Femur (tissue), 1 donor: Measurements from ENCODE around the gene UNC119B.
A peak's percentile ranks its signal among the peaks of the same experiment; 100 is the strongest.
"Not testable (repeated sequence)": the region's sequence is repeated elsewhere in the genome, so short reads cannot be mapped to it uniquely, and the experiment has no call there.

Experiments used
- DNase-seq: peaks from one replicate; pipeline ENCODE4 v3.0.0-alpha.2; 2017

The UNC119B gene

DNA sequence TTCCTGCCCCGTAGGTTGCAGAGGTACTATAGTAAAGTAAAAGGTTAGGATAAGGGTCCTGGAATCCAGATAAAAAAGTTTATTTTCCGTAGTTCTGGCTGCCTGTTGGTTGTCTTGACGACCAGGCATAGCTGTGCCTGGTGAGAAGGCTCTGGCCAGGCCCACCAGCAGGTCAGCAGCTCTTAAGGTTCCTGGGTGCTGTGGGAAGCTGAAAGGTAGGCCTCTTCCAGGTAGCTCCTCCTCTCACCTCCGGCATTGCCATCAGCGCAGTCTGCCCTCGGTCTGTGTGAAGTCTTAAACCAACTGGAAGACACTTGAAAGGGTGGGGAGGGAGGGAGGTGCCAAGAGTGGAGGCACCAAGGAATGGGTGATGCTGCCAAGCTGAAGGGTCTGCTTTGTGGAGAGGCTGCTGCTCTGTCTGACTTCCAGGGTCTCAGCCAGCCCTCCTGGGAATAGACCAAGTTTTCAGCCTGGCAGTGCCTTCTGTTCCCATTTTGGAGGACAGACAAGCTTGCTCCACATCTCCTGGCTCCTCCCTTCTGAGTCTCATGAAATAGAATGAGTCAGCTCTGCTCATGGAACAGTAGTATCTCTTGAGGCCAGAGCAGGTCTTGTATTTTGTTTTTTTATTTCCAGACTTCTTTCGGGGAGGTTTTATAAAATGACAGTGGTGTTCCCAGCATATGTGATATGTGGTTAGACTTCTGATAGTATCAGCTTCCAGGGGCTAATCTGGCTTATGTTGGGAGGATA, 10.2 kb downstream of the UNC119B start:
- no peak for DNase-seq

DNA sequence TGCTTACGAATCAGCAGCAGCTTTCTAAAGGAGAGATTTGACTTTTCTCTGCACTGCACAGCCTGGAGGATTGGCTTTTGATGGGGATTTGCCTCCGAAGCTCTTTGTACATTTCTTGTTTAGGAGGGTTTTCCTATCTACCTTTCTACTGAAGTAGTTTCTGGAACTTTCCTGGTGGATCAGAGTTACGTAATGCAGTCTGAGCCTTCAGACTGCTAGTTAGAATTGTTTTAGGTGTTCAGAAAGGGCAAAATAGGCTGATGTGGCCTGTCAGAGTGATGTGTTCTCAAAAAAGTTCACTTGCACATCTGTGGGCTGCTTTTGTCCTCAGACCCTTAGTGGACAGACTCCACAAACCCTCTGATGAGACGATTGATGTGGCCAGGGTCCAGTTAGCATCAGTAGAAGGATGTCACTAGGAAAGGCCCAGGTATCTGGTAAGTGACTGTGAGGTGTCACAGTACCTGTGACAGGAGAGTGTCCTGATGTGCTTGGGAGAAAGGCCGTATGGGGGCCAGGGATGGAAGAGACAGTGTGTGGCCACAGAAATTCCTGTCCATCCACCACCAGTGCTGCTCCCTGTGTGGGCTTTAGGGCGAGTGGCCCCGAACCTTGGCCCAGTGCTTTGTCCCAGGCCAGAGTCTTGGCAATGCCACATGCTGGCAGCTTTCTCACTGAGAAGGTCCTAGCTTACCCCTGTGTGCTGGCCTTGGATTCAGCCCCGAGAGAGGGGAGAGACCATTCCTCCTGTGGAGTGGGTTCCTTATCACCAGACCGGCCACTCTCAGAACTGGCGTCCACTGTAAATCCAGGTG, 10.9 kb downstream of the UNC119B start:
- no peak for DNase-seq

DNA sequence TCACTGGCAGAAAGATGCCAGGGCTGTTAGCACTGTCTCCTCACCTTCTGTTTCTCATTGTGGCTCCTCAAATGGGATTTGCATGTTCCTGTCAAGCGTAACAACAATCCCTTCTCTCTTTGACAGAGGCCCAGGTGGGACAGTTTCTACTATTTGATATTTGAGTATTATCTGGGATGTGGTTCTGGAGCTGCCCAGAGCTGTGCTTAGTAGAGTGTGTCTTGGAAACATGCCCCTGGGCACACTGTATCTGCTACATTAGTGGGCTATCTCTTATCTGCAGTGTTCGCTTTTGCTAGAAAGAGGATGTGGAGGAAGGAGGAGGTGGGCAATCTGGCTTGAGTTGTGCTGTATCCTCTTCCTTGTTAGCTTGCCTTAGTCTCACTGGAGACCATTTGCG, 11.6 kb downstream of the UNC119B start:
- no peak for DNase-seq

DNA sequence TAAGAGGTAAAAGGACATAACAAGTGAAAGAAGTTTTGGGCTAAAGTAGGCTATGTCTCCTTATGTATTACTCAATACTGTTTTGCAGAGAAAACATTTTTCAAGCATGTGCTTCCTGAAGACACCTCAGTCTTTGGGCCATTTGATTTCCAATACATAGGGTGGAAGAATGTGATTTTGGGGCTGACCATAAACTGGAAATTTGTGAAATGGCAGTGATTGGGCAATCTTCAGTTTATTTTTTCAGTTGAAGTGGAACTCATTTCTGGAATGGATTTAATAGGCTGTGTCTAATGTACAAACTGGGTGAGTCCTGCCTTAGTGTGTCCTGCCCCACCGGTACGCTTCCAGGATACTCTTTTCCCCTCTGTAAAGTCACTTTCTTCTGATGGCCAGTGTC, 12.5 kb downstream of the UNC119B start:
- DNase-seq: no peak

DNA sequence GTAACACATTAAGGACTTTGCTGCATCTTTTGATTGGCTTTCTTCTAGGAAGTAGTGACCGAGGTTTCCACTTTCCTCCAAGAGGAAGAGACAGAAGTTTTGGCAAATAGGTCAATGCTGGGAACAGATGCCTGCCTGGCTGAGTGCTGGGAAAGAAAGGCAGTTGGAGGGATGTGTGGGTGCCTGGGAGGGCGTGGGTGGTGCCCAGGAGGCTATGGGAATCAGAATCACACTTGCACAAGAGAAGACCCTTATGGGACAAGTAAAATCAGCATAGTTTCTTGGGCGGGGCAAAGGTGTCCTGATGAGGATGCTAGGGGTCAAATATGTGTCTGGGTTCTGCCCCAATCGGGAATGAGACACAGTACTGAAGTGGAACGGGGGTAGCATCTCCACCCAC, 14.5 kb downstream of the UNC119B start:
- no peak for DNase-seq

DNA sequence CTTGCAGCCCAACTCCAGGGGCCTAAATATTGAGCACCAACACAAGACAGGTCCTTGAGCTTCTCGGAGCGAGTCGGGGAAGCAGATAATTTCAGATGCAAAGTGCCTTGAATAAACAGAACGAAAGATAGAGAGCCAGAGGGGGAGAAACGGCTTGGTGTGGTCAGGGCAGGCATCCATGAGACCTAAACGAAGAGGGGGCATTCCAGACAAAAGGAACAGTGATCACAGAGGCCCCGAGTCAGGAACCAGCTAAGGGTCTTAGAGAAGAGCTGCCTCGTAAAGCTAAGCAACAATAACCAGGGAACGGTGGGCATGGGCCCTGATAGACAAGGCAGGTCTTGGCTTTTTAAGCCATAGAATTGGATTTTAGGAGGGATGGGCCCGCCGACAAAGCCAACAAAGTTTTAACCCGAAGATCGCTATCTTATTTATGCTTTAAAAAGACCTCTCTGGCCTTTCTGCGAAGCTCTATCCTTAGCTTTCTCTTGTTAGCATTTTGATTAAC, 14.9 kb downstream of the UNC119B start:
- DNase-seq: no peak

DNA sequence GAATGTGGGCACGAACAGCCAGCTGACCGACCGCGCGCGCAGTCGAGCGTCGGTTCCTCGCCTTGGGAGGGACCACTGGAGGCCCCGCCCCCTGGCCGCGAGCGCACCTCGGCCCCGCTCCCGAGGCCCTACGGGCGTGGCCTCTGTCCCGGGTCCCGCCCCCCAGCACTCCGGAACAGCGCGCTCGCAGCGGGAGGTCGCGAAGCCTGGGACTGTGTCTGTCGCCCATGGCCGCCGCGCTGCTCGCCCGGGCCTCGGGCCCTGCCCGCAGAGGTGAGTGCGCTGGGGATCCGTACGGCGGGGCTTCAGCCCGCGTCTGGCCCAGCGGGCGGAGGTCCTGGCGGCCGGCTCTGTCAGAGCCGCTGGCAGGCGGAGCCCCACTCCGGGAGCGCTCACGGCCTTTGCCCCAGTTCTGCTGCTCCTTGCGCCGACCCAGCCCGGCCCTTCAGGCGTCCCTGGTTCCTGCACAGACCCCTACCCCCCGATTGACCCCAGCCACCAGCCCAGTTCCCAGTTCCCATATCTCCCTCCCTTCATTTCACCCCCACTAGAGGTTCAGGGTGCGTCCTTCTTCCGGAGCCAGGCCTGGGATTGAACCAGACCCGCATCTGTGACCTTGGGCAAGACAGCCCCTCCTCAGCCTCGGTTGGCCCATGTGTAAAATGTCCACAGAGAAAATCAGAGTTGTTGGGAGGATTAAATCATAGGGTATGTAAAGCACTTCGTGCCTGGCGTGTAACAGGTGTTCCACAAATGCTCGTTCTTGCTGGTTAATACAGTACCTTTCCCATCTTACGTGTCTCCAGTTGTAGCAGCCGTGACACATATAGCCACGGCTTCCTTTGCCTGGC, 15.6 kb downstream of the UNC119B start, which contains the start of gene ACADS:
ACADS (plus strand) TSS at position 168 of the 851 bp plus-strand sequence; CDS start at position 228, 60 bp downstream.
- peak; percentile 91 for DNase-seq

DNA sequence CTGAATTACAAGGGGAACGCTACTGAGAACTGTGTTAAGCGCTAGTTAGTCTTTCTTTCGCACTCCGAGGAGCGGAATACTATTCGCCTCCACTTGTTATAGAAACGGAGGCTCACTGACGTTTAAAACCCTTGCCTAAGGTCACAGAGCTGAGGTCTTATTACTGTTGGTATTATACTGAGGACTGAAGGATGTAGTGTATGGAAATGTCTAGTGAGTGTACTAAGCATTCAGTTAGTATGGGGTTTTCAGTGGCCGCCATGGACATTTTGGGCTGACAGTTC, 16.2 kb downstream of the UNC119B start:
- DNase-seq: no peak

DNA sequence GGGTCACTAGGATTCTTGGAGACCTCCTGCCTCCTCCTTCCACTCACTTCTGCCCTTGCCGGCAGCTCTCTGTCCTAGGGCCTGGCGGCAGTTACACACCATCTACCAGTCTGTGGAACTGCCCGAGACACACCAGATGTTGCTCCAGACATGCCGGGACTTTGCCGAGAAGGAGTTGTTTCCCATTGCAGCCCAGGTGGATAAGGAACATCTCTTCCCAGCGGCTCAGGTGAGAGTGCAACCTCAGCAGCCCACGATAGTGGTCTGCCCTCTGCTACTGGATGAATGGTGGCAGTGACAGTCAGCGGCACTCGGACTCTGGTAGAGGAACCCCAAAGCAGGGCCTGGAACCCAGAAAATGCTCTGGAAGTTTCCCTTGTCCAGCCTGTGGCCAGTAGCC, 16.7 kb downstream of the UNC119B start:
- DNase-seq: no peak

DNA sequence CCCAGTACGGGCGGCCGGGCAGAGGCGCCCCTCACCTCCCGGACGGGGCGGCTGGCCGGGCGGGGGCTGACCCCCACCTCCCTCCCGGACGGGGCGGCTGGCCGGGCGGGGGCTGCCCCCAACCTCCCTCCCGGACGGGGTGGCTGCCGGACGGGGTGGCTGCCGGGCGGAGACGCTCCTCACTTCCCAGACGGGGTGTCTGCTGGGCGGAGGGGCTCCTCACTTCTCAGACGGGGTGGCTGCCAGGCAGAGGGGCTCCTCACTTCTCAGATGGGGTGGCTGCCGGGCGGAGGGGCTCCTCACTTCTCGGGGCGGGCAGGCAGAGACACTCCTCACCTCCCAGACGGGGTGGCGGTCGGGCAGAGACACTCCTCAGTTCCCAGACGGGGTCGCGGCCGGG, 21.9 kb downstream of the UNC119B start:
- not testable (repeated sequence) for DNase-seq

DNA sequence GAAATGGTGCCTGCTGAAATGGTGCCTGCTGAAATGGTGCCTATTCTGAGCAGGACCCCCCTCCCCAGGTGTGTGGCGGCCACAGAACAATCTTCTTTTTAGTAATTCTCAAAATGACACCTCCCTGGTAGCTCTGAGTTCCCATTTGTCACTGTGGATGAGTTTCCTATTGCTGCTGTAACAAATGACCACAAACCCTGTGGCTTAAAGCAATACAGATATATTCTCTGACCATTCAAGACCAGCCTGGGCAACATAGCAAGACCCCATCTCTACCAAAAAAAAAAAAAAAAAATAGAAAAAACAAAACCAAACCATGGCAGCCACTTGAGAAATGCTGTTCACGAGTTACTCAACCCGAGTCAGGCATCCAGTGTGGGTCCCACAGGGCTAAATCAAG, 23.3 kb downstream of the UNC119B start:
- no peak for DNase-seq

DNA sequence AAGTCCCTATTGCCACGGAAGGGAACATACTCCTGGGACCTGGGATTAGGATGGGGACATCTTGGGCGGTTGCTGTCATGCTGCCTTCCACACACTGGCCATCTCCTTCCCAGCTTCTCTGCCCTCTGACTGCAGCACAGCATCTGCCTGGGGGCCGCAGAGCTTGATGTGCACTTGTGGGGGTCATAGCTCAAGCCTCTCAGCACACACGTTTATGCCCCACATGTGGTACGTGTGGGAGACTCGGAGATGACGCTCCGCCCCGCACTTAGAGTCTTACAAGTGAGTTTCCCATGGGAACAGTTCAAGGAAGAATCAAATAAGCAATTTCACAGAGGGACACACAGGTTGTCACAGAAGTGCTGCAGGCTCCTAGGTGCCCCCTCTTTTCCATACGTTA, 24.0 kb downstream of the UNC119B start:
- no peak for DNase-seq

DNA sequence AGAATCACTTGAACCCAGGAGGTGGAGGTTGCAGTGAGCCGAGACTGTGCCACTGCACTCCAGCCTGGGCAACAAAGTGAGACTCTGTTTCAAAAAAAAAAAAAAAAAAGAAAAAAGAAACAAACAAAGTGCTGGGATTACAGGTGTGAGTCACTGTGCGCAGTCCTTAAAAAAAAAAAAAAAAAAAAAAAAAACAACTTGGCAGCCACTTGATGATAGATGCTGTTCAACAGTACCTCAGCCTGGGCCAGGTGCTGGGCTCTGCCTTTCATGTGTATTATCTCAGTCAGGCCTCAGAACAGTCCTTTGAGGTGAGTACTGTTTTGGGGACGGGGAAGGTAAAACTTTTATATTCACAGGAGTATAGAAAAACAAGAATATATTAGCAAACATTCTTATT, 24.9 kb downstream of the UNC119B start:
- DNase-seq: no peak

DNA sequence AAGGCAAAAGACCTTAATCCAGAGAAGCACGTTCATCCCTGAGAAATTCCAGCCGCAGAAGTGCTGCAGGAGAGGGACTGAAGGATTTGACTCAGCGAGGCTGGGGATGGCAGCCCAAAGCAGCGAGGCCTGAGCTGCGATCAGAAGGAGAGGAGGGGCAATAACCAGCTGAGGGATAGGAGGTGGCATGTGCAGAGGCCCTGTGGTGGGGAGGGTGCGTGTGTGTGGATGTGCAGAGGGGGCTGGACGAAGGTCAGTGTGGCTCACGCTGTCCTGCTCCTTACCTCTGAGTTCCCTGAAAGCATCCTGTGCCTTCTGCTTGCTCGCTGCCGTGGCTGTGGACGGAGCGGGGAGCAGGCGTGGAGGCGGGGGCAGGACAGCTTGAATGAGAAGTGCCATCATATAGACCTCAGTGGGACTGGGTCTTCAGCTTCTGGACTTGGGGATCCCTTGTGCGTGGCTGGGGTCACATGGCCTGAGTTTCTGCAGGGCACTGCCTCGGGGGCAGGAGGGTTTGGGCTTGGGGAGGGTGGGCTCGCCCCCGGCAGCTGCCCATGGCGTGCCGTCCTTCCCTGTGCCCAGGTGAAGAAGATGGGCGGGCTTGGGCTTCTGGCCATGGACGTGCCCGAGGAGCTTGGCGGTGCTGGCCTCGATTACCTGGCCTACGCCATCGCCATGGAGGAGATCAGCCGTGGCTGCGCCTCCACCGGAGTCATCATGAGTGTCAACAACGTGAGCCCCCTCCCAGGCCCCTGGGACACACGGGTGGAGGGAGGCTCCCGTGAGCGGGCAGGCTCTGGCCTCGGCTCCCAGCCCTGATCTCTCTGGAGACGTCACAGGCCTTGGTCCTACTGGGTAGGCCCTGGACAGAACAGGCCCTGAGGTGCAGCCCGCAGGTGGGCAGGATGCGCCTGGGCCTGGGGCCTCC, 26.4 kb downstream of the UNC119B start:
- no peak for DNase-seq

DNA sequence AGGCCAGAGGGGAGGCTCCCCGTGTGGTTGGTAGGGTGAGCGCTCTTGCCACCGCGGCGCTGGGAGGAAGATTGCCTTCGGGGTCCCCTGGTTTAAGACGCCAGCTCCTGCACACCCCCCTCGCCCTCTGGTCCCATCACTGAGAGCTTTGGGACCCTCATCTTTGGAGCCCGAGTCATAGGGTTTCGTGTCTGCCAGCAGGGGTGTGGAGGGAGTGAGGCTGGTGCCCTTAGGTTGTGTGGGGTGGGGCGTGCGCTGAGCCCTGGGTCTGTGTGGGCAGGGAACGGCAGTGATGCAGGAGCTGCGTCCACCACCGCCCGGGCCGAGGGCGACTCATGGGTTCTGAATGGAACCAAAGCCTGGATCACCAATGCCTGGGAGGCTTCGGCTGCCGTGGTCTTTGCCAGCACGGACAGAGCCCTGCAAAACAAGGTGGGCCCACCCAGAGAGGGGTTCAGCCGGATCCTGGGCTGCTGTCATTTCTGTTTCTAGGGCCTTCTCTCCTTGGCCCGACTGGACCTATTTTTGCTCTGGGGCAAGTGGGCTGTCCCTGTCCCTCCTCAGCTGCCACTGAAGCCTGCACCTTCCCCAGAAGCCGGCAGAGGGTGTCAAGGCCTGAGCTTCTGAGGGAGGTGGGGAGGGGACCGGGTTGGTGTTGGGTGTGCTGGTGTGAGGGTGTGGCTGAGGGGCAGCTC, 27.4 kb downstream of the UNC119B start:
- DNase-seq: no peak

DNA sequence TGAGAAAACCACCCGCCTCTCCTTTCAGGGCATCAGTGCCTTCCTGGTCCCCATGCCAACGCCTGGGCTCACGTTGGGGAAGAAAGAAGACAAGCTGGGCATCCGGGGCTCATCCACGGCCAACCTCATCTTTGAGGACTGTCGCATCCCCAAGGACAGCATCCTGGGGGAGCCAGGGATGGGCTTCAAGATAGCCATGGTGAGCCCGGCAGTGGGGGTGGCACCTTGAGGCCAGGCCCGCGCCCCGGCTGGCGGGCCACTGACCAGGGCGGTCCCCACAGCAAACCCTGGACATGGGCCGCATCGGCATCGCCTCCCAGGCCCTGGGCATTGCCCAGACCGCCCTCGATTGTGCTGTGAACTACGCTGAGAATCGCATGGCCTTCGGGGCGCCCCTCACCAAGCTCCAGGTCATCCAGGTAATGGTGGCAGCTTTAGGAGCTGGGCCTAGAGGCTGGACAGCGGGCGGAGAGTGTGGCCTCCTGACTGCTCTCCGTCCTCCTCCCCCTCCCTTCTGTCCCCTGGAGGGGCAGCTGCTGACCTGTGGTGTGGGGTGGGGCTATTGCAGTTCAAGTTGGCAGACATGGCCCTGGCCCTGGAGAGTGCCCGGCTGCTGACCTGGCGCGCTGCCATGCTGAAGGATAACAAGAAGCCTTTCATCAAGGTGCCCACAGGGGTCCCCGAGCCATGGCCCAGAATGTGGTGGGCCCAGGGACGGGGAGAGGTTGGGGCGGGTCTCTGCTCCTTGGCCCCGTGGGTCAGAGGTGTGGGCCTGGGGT, 28.2 kb downstream of the UNC119B start:
- DNase-seq: no peak

DNA sequence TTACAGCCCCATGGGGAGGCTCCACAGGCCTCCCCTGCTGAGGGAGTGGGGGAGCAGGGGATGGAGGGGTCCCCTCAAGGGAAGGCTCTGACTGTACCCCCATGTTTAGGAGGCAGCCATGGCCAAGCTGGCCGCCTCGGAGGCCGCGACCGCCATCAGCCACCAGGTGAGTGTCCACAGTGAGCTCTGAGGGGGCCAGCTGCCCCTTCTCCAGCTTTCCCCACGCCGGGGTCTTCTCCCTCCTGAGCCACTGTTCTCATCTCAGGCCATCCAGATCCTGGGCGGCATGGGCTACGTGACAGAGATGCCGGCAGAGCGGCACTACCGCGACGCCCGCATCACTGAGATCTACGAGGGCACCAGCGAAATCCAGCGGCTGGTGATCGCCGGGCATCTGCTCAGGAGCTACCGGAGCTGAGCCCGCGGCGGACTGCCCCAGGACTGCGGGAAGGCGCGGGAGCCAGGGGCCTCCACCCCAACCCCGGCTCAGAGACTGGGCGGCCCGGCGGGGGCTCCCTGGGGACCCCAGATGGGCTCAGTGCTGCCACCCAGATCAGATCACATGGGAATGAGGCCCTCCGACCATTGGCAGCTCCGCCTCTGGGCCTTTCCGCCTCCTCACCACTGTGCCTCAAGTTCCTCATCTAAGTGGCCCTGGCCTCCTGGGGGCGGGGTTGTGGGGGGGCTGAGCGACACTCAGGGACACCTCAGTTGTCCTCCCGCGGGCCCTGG, 28.9 kb downstream of the UNC119B start:
- no peak for DNase-seq

DNA sequence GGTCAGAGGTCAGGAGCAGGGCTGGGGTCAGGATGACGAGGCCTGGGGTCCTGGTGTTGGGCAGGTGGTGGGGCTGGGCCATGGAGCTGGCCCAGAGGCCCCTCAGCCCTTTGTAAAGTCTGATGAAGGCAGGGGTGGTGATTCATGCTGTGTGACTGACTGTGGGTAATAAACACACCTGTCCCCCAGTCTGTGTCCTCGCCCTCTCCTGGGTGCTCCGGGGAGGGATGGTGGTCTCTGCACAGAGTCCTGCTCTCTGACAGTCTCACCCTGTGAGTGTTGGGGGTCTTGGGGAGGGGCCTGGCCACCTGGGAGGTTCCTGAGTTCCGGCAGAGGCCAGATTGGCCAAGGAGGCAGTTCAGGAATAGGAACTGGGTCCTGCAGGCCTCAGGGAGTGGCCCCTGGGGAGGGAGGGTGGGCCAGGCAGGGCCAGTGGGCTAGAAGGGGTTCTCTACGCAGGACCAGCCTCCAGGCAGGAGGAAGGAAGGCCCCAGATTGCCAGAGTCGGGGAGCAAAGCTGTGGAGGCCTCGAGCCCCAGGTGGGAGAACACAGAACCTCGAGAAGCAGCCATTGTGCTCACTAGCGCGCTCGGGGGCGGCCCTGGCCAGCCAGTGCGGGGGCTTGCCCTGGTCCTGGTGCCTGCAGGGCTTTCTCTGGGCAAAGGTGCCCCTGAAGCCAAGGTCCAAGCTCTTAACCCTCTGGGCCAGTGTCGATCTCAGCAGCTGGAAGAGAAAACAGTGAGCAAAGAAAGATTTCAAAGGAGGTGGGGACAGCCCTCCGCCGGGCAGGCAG, 29.8 kb downstream of the UNC119B start:
- no peak for DNase-seq

DNA sequence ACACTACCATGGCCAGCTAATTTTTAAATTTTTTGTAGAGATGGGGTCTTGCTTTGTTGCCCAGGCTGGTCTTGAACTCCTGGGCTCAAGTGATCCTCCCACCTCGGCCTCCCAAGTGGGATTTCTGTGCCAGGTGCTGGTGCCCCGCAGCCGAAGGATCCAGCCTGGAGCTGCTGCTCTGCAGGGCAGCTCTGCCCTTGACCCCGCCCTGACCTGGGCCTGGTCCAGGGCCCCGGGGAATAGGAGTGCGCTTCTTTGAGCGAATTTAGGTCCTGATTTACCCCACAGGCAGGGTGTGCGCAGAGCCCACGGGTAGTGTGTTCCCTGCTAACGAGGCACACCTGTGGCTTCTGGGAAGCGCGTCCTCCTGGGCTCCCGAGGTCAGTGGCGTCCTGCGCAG, 30.6 kb downstream of the UNC119B start:
- DNase-seq: no peak
